HG03469 (cell line): ENCODE data around the gene TXN2.

Source experiments
- ATAC-seq: cut with Tn5 transposase; IDR thresholded peaks from one replicate; pipeline ENCODE4 v1.9.1; 2021; ENCODE audit warnings: mild to moderate bottlenecking, moderate library complexity, moderate number of reproducible peaks; ENCODE audit not compliant: unreplicated experiment

Gene TXN2

GRCh38 chr22:36486619-36487384 is 5.4 kb upstream of the TXN2 start:
- no peak for ATAC-seq

GRCh38 chr22:36480941-36481392 is 473 bp downstream of the TXN2 start:
- no peak for ATAC-seq

GRCh38 chr22:36478966-36479365 is 2.5 kb downstream of the TXN2 start:
- no peak for ATAC-seq

- no peak for ATAC-seq
These were observed 6.1 kb downstream of the TXN2 start for GRCh38 chr22:36475341-36475740.

GRCh38 chr22:36472689-36473088 is 8.8 kb downstream of the TXN2 start:
- ATAC-seq, result no peak

GRCh38 chr22:36471341-36471821 is 10.1 kb downstream of the TXN2 start:
- no peak for ATAC-seq

- no peak for ATAC-seq
These were observed 10.5 kb downstream of the TXN2 start for GRCh38 chr22:36470994-36471331.

GRCh38 chr22:36470162-36470993 is 11.1 kb downstream of the TXN2 start:
- ATAC-seq, result no peak

- ATAC-seq, result no peak
These were observed 12.2 kb downstream of the TXN2 start for GRCh38 chr22:36469094-36469710.

GRCh38 chr22:36467946-36468345 is 13.5 kb downstream of the TXN2 start:
- no peak for ATAC-seq

- ATAC-seq, result no peak
These were observed 14.2 kb downstream of the TXN2 start for GRCh38 chr22:36467042-36467810.

GRCh38 chr22:36466258-36466657 is 15.2 kb downstream of the TXN2 start:
- ATAC-seq, result no peak

GRCh38 chr22:36465232-36466021 is 16.0 kb downstream of the TXN2 start:
- no peak for ATAC-seq

- no peak for ATAC-seq
These were observed 16.7 kb downstream of the TXN2 start for GRCh38 chr22:36464715-36465231.

GRCh38 chr22:36463783-36464184 is 17.7 kb downstream of the TXN2 start:
- no peak for ATAC-seq

- no peak for ATAC-seq
These were observed 19.5 kb downstream of the TXN2 start for GRCh38 chr22:36461665-36462649.

- ATAC-seq, result no peak
These were observed 21.2 kb downstream of the TXN2 start for GRCh38 chr22:36460202-36460601.

GRCh38 chr22:36457688-36458450 is 23.6 kb downstream of the TXN2 start:
- ATAC-seq, result no peak
